SK-N-SH (cell line): ENCODE measurements around the gene IL17B. TPM values are rescaled to one million over a fixed set of nuclear protein-coding genes. Genes with fewer than 3 reads are reported as not detected.

Experiments
- CTCF ChIA-PET: fragments of 300-600, 350-600 bp; formaldehyde crosslinking; extraction: SDS; loops from one replicate; lab custom pipeline; 2021; lab: Yijun Ruan, JAX
- POLR2A ChIA-PET: fragments of 350-600 bp; sonication (Branson Sonifier 250); formaldehyde crosslinking; extraction: SDS; loops from one replicate; lab custom pipeline; 2020; ENCODE audit warnings: antibody characterized with exemption, inconsistent platforms; lab: Yijun Ruan, JAX
- DNase-seq: peaks from one replicate; pipeline ENCODE4 v3.0.0; 2012
- H2AFZ ChIP-seq: fragments of 200-600 bp; sonication (generic); 2 replicates; pipeline ENCODE4 v1.8.1; 2016; ENCODE audit warnings: antibody characterized with exemption, mild to moderate bottlenecking, low read depth
- H3F3A ChIP-seq: fragments of 200-600 bp; sonication (generic); replicated peaks from 2 replicates; pipeline ENCODE3; 2016; ENCODE audit warnings: antibody characterized with exemption, mild to moderate bottlenecking; ENCODE audit not compliant: insufficient read depth
- H3K27ac ChIP-seq, 2 experiments: fragments of 200-500 bp in 1 of 2; fragments of 200-600 bp in 1 of 2; sonication (Bioruptor generic) in 1 of 2; sonication (generic), shearing (Covaris generic) in 1 of 2; 2 replicates each; pipeline versions ENCODE4 v1.5.1 to v1.6.1; 2014 to 2016; ENCODE audit warnings: low read depth in 2 of 2, inconsistent platforms in 1 of 2, low read length in 1 of 2, mild to moderate bottlenecking in 1 of 2, mixed read lengths in 1 of 2
- H3K27me3 ChIP-seq: fragments of 200-600 bp; sonication (generic), shearing (Covaris generic); 2 replicates; pipeline ENCODE4 v1.6.1; 2016; ENCODE audit warnings: mixed run types; ENCODE audit not compliant: insufficient read depth
- H3K36me3 ChIP-seq, 2 experiments: fragments of 200-500 bp in 1 of 2; fragments of 200-600 bp in 1 of 2; sonication (Bioruptor generic) in 1 of 2; sonication (generic) in 1 of 2; replicated peaks in 1 of 2; 2 replicates each; pipeline versions ENCODE3 to v1.5.1; 2014 to 2016; ENCODE audit warnings: low read length in 1 of 2, mild to moderate bottlenecking in 1 of 2; ENCODE audit not compliant: insufficient read depth in 2 of 2, control insufficient read depth in 1 of 2
- H3K4me1 ChIP-seq, 2 experiments: fragments of 200-500 bp in 1 of 2; fragments of 200-600 bp in 1 of 2; sonication (Bioruptor generic) in 1 of 2; sonication (generic), shearing (Covaris generic) in 1 of 2; 2 replicates each; pipeline versions ENCODE4 v1.5.1 to v1.6.1; 2014 to 2016; ENCODE audit warnings: low read depth in 1 of 2, low read length in 1 of 2, mixed run types in 1 of 2; ENCODE audit not compliant: insufficient read depth in 2 of 2, control insufficient read depth in 1 of 2
- H3K4me2 ChIP-seq: fragments of 200-600 bp; sonication (generic), shearing (Covaris generic); 2 replicates; pipeline ENCODE4 v1.6.1; 2017; ENCODE audit warnings: mixed run types
- H3K4me3 ChIP-seq, 2 experiments: fragments of 200-500 bp in 1 of 2; fragments of 200-600 bp in 1 of 2; sonication (Bioruptor generic) in 1 of 2; sonication (generic), shearing (Covaris generic) in 1 of 2; 2 replicates each; pipeline versions ENCODE4 v1.5.1 to v1.8.1; 2014 to 2016; ENCODE audit warnings: low read depth in 2 of 2, inconsistent platforms in 1 of 2, low read length in 1 of 2, mild to moderate bottlenecking in 1 of 2, mixed read lengths in 1 of 2, moderate library complexity in 1 of 2
- H3K79me2 ChIP-seq: fragments of 200-600 bp; sonication (generic); 2 replicates; pipeline ENCODE4 v1.8.1; 2017; ENCODE audit warnings: mild to moderate bottlenecking; ENCODE audit not compliant: insufficient read depth
- H3K9ac ChIP-seq: fragments of 200-600 bp; sonication (generic); 2 replicates; pipeline ENCODE4 v1.6.1; 2017; ENCODE audit warnings: mixed run types
- H3K9me2 ChIP-seq: fragments of 200-600 bp; sonication (generic); 2 replicates; pipeline ENCODE4 v1.6.1; 2017; ENCODE audit warnings: mixed run types
- H3K9me3 ChIP-seq: fragments of 200-600 bp; sonication (generic); 2 replicates; pipeline ENCODE4 v1.6.1; 2017; ENCODE audit warnings: mixed run types, mild to moderate bottlenecking, moderate library complexity
- H4K20me1 ChIP-seq: fragments of 200-600 bp; sonication (generic); 2 replicates; pipeline ENCODE4 v1.6.1; 2017; ENCODE audit warnings: mild to moderate bottlenecking, mixed run types; ENCODE audit not compliant: insufficient read depth
- FOSL2 ChIP-seq: IDR thresholded peaks from 2 replicates; pipeline ENCODE4 v1.4.0; 2012; ENCODE audit warnings: low read depth, mild to moderate bottlenecking, moderate library complexity, borderline replicate concordance
- FOXM1 ChIP-seq: IDR thresholded peaks from 2 replicates; pipeline ENCODE4 v1.4.0; 2012; ENCODE audit warnings: low read depth, mild to moderate bottlenecking
- GABPA ChIP-seq: IDR thresholded peaks from 2 replicates; pipeline ENCODE4 v1.4.0; 2012; ENCODE audit warnings: low read depth, mild to moderate bottlenecking
- GATA2 ChIP-seq: sonication (generic); formaldehyde crosslinking; IDR thresholded peaks from 2 replicates; pipeline ENCODE4 v1.5.0; 2020; ENCODE audit warnings: mild to moderate bottlenecking, missing genetic modification reagents
- JUND ChIP-seq: IDR thresholded peaks from 2 replicates; pipeline ENCODE4 v1.4.0; 2012
- MEF2A ChIP-seq: IDR thresholded peaks from 2 replicates; pipeline ENCODE4 v1.4.0; 2012; ENCODE audit warnings: low read depth, borderline replicate concordance
- MXI1 ChIP-seq: IDR thresholded peaks from 2 replicates; pipeline ENCODE4 v1.6.1; 2012; ENCODE audit warnings: mild to moderate bottlenecking, low read depth, low read length, improper control_type of control experiment
- NFIC ChIP-seq: IDR thresholded peaks from 2 replicates; pipeline ENCODE4 v1.4.0; 2012; ENCODE audit warnings: borderline replicate concordance
- POLR2AphosphoS5 ChIP-seq: IDR thresholded peaks from 2 replicates; pipeline ENCODE4 v1.6.1; 2012; ENCODE audit warnings: low read depth, low read length
- RAD21 ChIP-seq: IDR thresholded peaks from 2 replicates; pipeline ENCODE4 v1.6.1; 2012; ENCODE audit warnings: mild to moderate bottlenecking, low read length
- RCOR1 ChIP-seq: fragments of 150-350 bp; IDR thresholded peaks from 2 replicates; pipeline ENCODE4 v1.6.1; 2017; ENCODE audit warnings: antibody characterized with exemption, low read length
- SMC3 ChIP-seq: IDR thresholded peaks from 2 replicates; pipeline ENCODE4 v1.6.1; 2012; ENCODE audit warnings: low read depth, low read length, improper control_type of control experiment
- TCF12 ChIP-seq: IDR thresholded peaks from 2 replicates; pipeline ENCODE4 v1.4.0; 2012
- TEAD4 ChIP-seq: IDR thresholded peaks from 2 replicates; pipeline ENCODE4 v1.4.0; 2012; ENCODE audit warnings: mild to moderate bottlenecking, borderline replicate concordance; ENCODE audit not compliant: insufficient read depth
- WGBS: methylation state at CpG from one replicate; pipeline ENCODE4 v1.1.6; 2017; ENCODE audit warnings: low lambda C conversion rate; 5-methylcytosine and 5-hydroxymethylcytosine counted together
- polyA plus RNA-seq, 3 experiments: library from polyadenylated mRNA; depleted of rRNA; stranded (reverse); fragments of >200 nt; gene quantifications; 2 replicates each; pipeline ENCODE4 v1.2.3, GENCODE V29; 2012
- TF ChIP-seq, protein P1 (sequence below): fragments of 200-600 bp; sonication (generic); IDR thresholded peaks from 2 replicates; pipeline ENCODE4 v1.6.1; 2017; ENCODE audit warnings: antibody characterized with exemption, mild to moderate bottlenecking, moderate library complexity
- TF ChIP-seq, protein P2 (sequence below): IDR thresholded peaks from 2 replicates; pipeline ENCODE4 v1.6.1; 2012; ENCODE audit warnings: mild to moderate bottlenecking, low read depth, low read length, moderate library complexity
- TF ChIP-seq, protein P3 (sequence below): fragments of 150-350 bp; IDR thresholded peaks from 2 replicates; pipeline ENCODE4 v1.6.1; 2016; ENCODE audit warnings: mild to moderate bottlenecking, low read depth, low read length
- TF ChIP-seq, protein P4 (sequence below): IDR thresholded peaks from 2 replicates; pipeline ENCODE4 v1.4.0; 2012; ENCODE audit warnings: low read depth, borderline replicate concordance

IL17B gene
- polyA plus RNA-seq, 1 of the 3 experiments (the other 2 are of a cell fraction): 0.16 TPM

DNA sequence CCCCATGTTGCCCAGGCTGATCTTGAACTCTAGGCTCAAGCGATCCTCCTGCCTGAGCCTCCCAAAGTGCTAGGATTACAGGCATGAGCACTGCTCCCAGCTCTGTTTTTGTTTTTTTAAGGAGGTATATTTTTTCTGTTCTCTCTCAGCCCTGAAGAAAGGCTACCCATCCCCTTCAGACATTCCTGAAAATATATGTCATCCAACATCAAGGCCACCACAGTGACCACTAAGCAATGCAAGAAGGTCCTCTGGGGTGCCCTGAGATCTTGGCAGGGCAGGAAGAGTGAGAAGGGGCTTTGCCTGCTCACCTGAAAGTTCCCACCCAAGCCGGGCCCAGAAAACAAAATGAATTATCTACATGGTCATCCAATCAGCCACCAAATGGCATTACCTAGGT lies 47.8 kb upstream of the IL17B start:
- no peaks in the 10 kb centered on the region for H3K27me3 ChIP-seq
- H3K4me1 ChIP-seq: peaks cover 16 to 62% of the 10 kb centered on the region in 2 experiments
- peaks cover 78% of the 10 kb centered on the region for H3F3A ChIP-seq
- H3K79me2 ChIP-seq: no peaks in the 10 kb centered on the region
- H2AFZ ChIP-seq: no peak overlapping the region
- no peaks in the 10 kb centered on the region for H3K9me3 ChIP-seq
- no peak overlapping the region for H3K9ac ChIP-seq
- no peaks in the 10 kb centered on the region for H4K20me1 ChIP-seq
- CTCF ChIA-PET: interaction anchor here (52.5 kb wide), 1 partner anchor 55 kb away, joined by 1751 read pairs; the partner anchor contains the start of genes IL17B and PCYOX1L
- TF ChIP-seq, protein P1, sequence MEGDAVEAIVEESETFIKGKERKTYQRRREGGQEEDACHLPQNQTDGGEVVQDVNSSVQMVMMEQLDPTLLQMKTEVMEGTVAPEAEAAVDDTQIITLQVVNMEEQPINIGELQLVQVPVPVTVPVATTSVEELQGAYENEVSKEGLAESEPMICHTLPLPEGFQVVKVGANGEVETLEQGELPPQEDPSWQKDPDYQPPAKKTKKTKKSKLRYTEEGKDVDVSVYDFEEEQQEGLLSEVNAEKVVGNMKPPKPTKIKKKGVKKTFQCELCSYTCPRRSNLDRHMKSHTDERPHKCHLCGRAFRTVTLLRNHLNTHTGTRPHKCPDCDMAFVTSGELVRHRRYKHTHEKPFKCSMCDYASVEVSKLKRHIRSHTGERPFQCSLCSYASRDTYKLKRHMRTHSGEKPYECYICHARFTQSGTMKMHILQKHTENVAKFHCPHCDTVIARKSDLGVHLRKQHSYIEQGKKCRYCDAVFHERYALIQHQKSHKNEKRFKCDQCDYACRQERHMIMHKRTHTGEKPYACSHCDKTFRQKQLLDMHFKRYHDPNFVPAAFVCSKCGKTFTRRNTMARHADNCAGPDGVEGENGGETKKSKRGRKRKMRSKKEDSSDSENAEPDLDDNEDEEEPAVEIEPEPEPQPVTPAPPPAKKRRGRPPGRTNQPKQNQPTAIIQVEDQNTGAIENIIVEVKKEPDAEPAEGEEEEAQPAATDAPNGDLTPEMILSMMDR: no peak
- TF ChIP-seq RCOR1 (no peak), GATA2 (no peak), FOSL2 (no peak), NFIC (no peak), MXI1 (no peak), JUND (no peak), SMC3 (no peak), FOXM1 (no peak), TCF12 (no peak), GABPA (no peak), TEAD4 (no peak), RAD21 (no peak), POLR2AphosphoS5 (no peak), MEF2A (no peak)
- TF ChIP-seq, protein P2, sequence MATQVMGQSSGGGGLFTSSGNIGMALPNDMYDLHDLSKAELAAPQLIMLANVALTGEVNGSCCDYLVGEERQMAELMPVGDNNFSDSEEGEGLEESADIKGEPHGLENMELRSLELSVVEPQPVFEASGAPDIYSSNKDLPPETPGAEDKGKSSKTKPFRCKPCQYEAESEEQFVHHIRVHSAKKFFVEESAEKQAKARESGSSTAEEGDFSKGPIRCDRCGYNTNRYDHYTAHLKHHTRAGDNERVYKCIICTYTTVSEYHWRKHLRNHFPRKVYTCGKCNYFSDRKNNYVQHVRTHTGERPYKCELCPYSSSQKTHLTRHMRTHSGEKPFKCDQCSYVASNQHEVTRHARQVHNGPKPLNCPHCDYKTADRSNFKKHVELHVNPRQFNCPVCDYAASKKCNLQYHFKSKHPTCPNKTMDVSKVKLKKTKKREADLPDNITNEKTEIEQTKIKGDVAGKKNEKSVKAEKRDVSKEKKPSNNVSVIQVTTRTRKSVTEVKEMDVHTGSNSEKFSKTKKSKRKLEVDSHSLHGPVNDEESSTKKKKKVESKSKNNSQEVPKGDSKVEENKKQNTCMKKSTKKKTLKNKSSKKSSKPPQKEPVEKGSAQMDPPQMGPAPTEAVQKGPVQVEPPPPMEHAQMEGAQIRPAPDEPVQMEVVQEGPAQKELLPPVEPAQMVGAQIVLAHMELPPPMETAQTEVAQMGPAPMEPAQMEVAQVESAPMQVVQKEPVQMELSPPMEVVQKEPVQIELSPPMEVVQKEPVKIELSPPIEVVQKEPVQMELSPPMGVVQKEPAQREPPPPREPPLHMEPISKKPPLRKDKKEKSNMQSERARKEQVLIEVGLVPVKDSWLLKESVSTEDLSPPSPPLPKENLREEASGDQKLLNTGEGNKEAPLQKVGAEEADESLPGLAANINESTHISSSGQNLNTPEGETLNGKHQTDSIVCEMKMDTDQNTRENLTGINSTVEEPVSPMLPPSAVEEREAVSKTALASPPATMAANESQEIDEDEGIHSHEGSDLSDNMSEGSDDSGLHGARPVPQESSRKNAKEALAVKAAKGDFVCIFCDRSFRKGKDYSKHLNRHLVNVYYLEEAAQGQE: no peak
- TF ChIP-seq, protein P3, sequence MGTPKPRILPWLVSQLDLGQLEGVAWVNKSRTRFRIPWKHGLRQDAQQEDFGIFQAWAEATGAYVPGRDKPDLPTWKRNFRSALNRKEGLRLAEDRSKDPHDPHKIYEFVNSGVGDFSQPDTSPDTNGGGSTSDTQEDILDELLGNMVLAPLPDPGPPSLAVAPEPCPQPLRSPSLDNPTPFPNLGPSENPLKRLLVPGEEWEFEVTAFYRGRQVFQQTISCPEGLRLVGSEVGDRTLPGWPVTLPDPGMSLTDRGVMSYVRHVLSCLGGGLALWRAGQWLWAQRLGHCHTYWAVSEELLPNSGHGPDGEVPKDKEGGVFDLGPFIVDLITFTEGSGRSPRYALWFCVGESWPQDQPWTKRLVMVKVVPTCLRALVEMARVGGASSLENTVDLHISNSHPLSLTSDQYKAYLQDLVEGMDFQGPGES: no peak
- TF ChIP-seq, protein P4, sequence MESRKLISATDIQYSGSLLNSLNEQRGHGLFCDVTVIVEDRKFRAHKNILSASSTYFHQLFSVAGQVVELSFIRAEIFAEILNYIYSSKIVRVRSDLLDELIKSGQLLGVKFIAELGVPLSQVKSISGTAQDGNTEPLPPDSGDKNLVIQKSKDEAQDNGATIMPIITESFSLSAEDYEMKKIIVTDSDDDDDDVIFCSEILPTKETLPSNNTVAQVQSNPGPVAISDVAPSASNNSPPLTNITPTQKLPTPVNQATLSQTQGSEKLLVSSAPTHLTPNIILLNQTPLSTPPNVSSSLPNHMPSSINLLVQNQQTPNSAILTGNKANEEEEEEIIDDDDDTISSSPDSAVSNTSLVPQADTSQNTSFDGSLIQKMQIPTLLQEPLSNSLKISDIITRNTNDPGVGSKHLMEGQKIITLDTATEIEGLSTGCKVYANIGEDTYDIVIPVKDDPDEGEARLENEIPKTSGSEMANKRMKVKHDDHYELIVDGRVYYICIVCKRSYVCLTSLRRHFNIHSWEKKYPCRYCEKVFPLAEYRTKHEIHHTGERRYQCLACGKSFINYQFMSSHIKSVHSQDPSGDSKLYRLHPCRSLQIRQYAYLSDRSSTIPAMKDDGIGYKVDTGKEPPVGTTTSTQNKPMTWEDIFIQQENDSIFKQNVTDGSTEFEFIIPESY: no peak
- H3K4me3 ChIP-seq: no peak overlapping the region
- POLR2A ChIA-PET: no interaction called here
- no peak overlapping the region for H3K4me2 ChIP-seq
- WGBS: 96% methylated on average over 2 of the region's 2 CpGs
- H3K27ac ChIP-seq: peak overlapping the region; percentile 24 to 67; a peak in 2 of 4 replicates
- peaks cover 17 to 63% of the 10 kb centered on the region in 2 experiments for H3K36me3 ChIP-seq
- no peaks in the 10 kb centered on the region for H3K9me2 ChIP-seq
- no peak for DNase-seq
